Naive thymus-derived CD4-positive, alpha-beta T cell (primary cell): ENCODE measurements around the gene ZSCAN20. TPM values are rescaled to one million over a fixed set of nuclear protein-coding genes. Genes with fewer than 3 reads are reported as not detected.

Source experiments
- ATAC-seq: fragments of 150-1000 bp; cut with Tn5 transposase; 2 replicates; pipeline ENCODE4 v1.10.0; 2021; ENCODE audit warnings: mild to moderate bottlenecking, moderate library complexity
- CTCF ChIA-PET: fragments of 350-600 bp; sonication (Branson Sonifier 250); formaldehyde crosslinking; loops from one replicate; lab custom pipeline; 2021; ENCODE audit warnings: antibody characterized with exemption; lab: Charles Lee
- POLR2A ChIA-PET: fragments of 350-600 bp; sonication (Branson Sonifier 250); formaldehyde crosslinking; loops from one replicate; lab custom pipeline; 2021; ENCODE audit warnings: antibody characterized with exemption, inconsistent platforms; lab: Charles Lee
- DNase-seq, 9 donors: peaks; one replicate each; pipeline versions ENCODE4 v3.0.0 to v3.0.0-alpha.2; 2020 to 2022; ENCODE audit warnings: mixed read lengths in 1 of 9
- H3K27ac ChIP-seq: one replicate; pipeline ENCODE4 v1.7.0; 2013; ENCODE audit warnings: mild to moderate bottlenecking, low read depth, low read length, moderate library complexity
- H3K27me3 ChIP-seq, 2 donors: one replicate each; pipeline ENCODE4 v1.7.0; 2013; ENCODE audit warnings: low read length in 2 of 2, mild to moderate bottlenecking in 2 of 2, moderate library complexity in 2 of 2; ENCODE audit not compliant: control insufficient read depth in 2 of 2, insufficient read depth in 2 of 2
- H3K36me3 ChIP-seq, 3 experiments: 1 replicate in 2 of 3; 2 replicates in 1 of 3; pipeline ENCODE4 v1.7.0; 2013; ENCODE audit warnings: low read length in 3 of 3, mild to moderate bottlenecking in 3 of 3, moderate library complexity in 1 of 3; ENCODE audit not compliant: insufficient read depth in 3 of 3, control insufficient read depth in 2 of 3
- H3K4me1 ChIP-seq, 2 donors: one replicate each; pipeline ENCODE4 v1.7.0; 2013; ENCODE audit warnings: low read length in 2 of 2, mild to moderate bottlenecking in 2 of 2, moderate library complexity in 1 of 2; ENCODE audit not compliant: control insufficient read depth in 2 of 2, insufficient read depth in 2 of 2
- H3K4me3 ChIP-seq: 2 replicates; pipeline ENCODE4 v1.7.0; 2013; ENCODE audit warnings: mild to moderate bottlenecking, low read length
- H3K9me3 ChIP-seq, 3 experiments: 1 replicate in 2 of 3; 2 replicates in 1 of 3; pipeline ENCODE4 v1.7.0; 2013; ENCODE audit warnings: low read length in 3 of 3; ENCODE audit not compliant: control insufficient read depth in 2 of 3
- H3K27ac Mint-ChIP-seq, 9 donors: one replicate each; pipeline ENCODE4 v1.8.0; 2020 to 2022; ENCODE audit warnings: mixed read lengths in 9 of 9, mild to moderate bottlenecking in 8 of 9, moderate library complexity in 5 of 9, inconsistent platforms in 2 of 9
- H3K27me3 Mint-ChIP-seq, 5 donors: one replicate each; pipeline ENCODE4 v1.8.0; 2021 to 2022; ENCODE audit warnings: mixed read lengths in 5 of 5, mild to moderate bottlenecking in 1 of 5
- H3K36me3 Mint-ChIP-seq, 5 donors: one replicate each; pipeline ENCODE4 v1.8.0; 2020 to 2022; ENCODE audit warnings: mixed read lengths in 5 of 5, mild to moderate bottlenecking in 3 of 5, inconsistent platforms in 1 of 5
- H3K4me1 Mint-ChIP-seq, 7 donors: one replicate each; pipeline ENCODE4 v1.8.0; 2020 to 2022; ENCODE audit warnings: mixed read lengths in 7 of 7, mild to moderate bottlenecking in 3 of 7, inconsistent platforms in 1 of 7
- H3K4me3 Mint-ChIP-seq, 10 donors: one replicate each; pipeline ENCODE4 v1.8.0; 2020 to 2022; ENCODE audit warnings: mild to moderate bottlenecking in 10 of 10, mixed read lengths in 10 of 10, moderate library complexity in 6 of 10, inconsistent platforms in 2 of 10
- H3K9me3 Mint-ChIP-seq, 11 donors: one replicate each; pipeline ENCODE4 v1.8.0; 2020 to 2022; ENCODE audit warnings: mixed read lengths in 11 of 11, mild to moderate bottlenecking in 4 of 11, inconsistent platforms in 1 of 11, moderate library complexity in 1 of 11
- intact Hi-C, 2 donors: fragments of 100-400 bp; cut with micrococcal nuclease; formaldehyde crosslinking; loops; one replicate each; pipeline ENCODE4 v1.15.1; 2023
- polyA plus RNA-seq, 2 donors: library from polyadenylated mRNA; unstranded; fragments of 300-500 nt; fragmentation: Illumina TruSeq; gene quantifications; one replicate each; pipeline ENCODE4 v1.2.3, GENCODE V29; 2021
- total RNA-seq, 6 experiments: library from RNA in 5 of 6; stranded (reverse) in 5 of 6; gene quantifications; 1 replicate in 5 of 6; 2 replicates in 1 of 6; pipeline ENCODE4 v1.2.3 and lab custom pipeline; 2021 to 2026

Gene ZSCAN20
- total and polyA plus RNA-seq, 7 experiments from 2014 or later, result 0.77 to 3.0 (median 1.6) TPM

GRCh38 chr1:33516891-33517567 is 44.6 kb downstream of the ZSCAN20 start:
- H3K4me1 ChIP-seq, result no peaks in the 10 kb centered on the region
- ChIA-PET POLR2A (no interaction called here), CTCF (no interaction called here)
- ATAC-seq (no peak), DNase-seq (no peak)
- H3K4me3 ChIP-seq, result no peak overlapping the region
- H3K9me3 ChIP-seq, result no peaks in the 10 kb centered on the region
- Mint-ChIP-seq H3K4me1 (peaks cover 0 to 2% (median 0%) of the 10 kb centered on the region in 7 donors), H3K9me3 (peaks cover 0 to 5% (median 0%) of the 10 kb centered on the region in 11 donors), H3K27ac (no peak overlapping the region), H3K36me3 (no peaks in the 10 kb centered on the region), H3K27me3 (peaks cover 0 to 32% (median 8%) of the 10 kb centered on the region in 5 donors), H3K4me3 (no peak overlapping the region)
- H3K36me3 ChIP-seq, result no peaks in the 10 kb centered on the region
- intact Hi-C loops, result no loop called here
- H3K27ac ChIP-seq, result no peak overlapping the region
- H3K27me3 ChIP-seq, result no peaks in the 10 kb centered on the region

- Mint-ChIP-seq H3K4me1 (peaks cover 0 to 2% (median 0%) of the 10 kb centered on the region in 7 donors), H3K4me3 (no peak overlapping the region), H3K9me3 (peaks cover 0 to 5% (median 0%) of the 10 kb centered on the region in 11 donors), H3K27me3 (peaks cover 5 to 39% (median 14%) of the 10 kb centered on the region in 5 donors), H3K36me3 (no peaks in the 10 kb centered on the region), H3K27ac (no peak overlapping the region)
- intact Hi-C loops, result no loop called here
- DNase-seq (no peak), ATAC-seq (no peak)
- CTCF ChIA-PET, result no interaction called here
- no peak overlapping the region for H3K27ac ChIP-seq
- H3K9me3 ChIP-seq, result no peaks in the 10 kb centered on the region
- no peaks in the 10 kb centered on the region for H3K27me3 ChIP-seq
- H3K4me3 ChIP-seq, result no peak overlapping the region
- no peaks in the 10 kb centered on the region for H3K36me3 ChIP-seq
- POLR2A ChIA-PET, result no interaction called here
- H3K4me1 ChIP-seq, result no peaks in the 10 kb centered on the region
These were observed 45.3 kb downstream of the ZSCAN20 start for GRCh38 chr1:33517596-33518250.

GRCh38 chr1:33519240-33519884 is 46.9 kb downstream of the ZSCAN20 start:
- no peaks in the 10 kb centered on the region for H3K4me1 ChIP-seq
- no peaks in the 10 kb centered on the region for H3K27me3 ChIP-seq
- ATAC-seq (no peak), DNase-seq (no peak)
- Mint-ChIP-seq H3K9me3 (no peaks in the 10 kb centered on the region), H3K27me3 (peaks cover 6 to 51% (median 24%) of the 10 kb centered on the region in 5 donors), H3K4me1 (peaks cover 0 to 2% (median 0%) of the 10 kb centered on the region in 7 donors), H3K36me3 (no peaks in the 10 kb centered on the region), H3K4me3 (no peak overlapping the region), H3K27ac (no peak overlapping the region)
- H3K36me3 ChIP-seq, result no peaks in the 10 kb centered on the region
- POLR2A ChIA-PET, result no interaction called here
- no peak overlapping the region for H3K27ac ChIP-seq
- H3K4me3 ChIP-seq, result no peak overlapping the region
- CTCF ChIA-PET, result no interaction called here
- intact Hi-C loops, result no loop called here
- no peaks in the 10 kb centered on the region for H3K9me3 ChIP-seq

GRCh38 chr1:33524586-33524985 is 52.1 kb downstream of the ZSCAN20 start:
- H3K9me3 ChIP-seq, result no peaks in the 10 kb centered on the region
- H3K4me3 Mint-ChIP-seq, result no peak overlapping the region
- no peak for ATAC-seq
- no peaks in the 10 kb centered on the region for H3K9me3 Mint-ChIP-seq
- H3K4me1 Mint-ChIP-seq, result no peaks in the 10 kb centered on the region
- no peaks in the 10 kb centered on the region for H3K36me3 ChIP-seq
- no peaks in the 10 kb centered on the region for H3K4me1 ChIP-seq
- no peak for DNase-seq
- no peaks in the 10 kb centered on the region for H3K36me3 Mint-ChIP-seq
- no peak overlapping the region for H3K27ac Mint-ChIP-seq
- ChIA-PET POLR2A (no interaction called here), CTCF (no interaction called here)
- intact Hi-C loops, result no loop called here
- no peaks in the 10 kb centered on the region for H3K27me3 ChIP-seq
- no peak overlapping the region for H3K27ac ChIP-seq
- peaks cover 10 to 57% (median 43%) of the 10 kb centered on the region in 5 donors for H3K27me3 Mint-ChIP-seq
- H3K4me3 ChIP-seq, result no peak overlapping the region

- no peak for DNase-seq
- Mint-ChIP-seq H3K27ac (no peak overlapping the region), H3K9me3 (peaks cover 0 to 3% (median 0%) of the 10 kb centered on the region in 11 donors), H3K36me3 (no peaks in the 10 kb centered on the region), H3K4me3 (no peak overlapping the region), H3K27me3 (peaks cover 11 to 64% (median 47%) of the 10 kb centered on the region in 5 donors), H3K4me1 (no peaks in the 10 kb centered on the region)
- intact Hi-C loops, result no loop called here
- ChIA-PET CTCF (no interaction called here), POLR2A (no interaction called here)
- H3K9me3 ChIP-seq, result no peaks in the 10 kb centered on the region
- no peak overlapping the region for H3K4me3 ChIP-seq
- H3K36me3 ChIP-seq, result no peaks in the 10 kb centered on the region
- H3K27ac ChIP-seq, result no peak overlapping the region
- ATAC-seq, result no peak
- no peaks in the 10 kb centered on the region for H3K27me3 ChIP-seq
- H3K4me1 ChIP-seq, result no peaks in the 10 kb centered on the region
These were observed 55.5 kb downstream of the ZSCAN20 start for GRCh38 chr1:33527934-33528333.

GRCh38 chr1:33529957-33530356 is 57.5 kb downstream of the ZSCAN20 start:
- Histone ChIP-seq H3K27ac (no peak overlapping the region), H3K4me1 (no peaks in the 10 kb centered on the region), H3K27me3 (no peaks in the 10 kb centered on the region), H3K4me3 (no peak overlapping the region), H3K9me3 (no peaks in the 10 kb centered on the region), H3K36me3 (no peaks in the 10 kb centered on the region)
- CTCF ChIA-PET, result no interaction called here
- intact Hi-C loops, result no loop called here
- peaks cover 0 to 3% (median 0%) of the 10 kb centered on the region in 11 donors for H3K9me3 Mint-ChIP-seq
- POLR2A ChIA-PET, result no interaction called here
- ATAC-seq (no peak), DNase-seq (no peak)
- peaks cover 11 to 55% (median 32%) of the 10 kb centered on the region in 5 donors for H3K27me3 Mint-ChIP-seq
- no peak overlapping the region for H3K4me3 Mint-ChIP-seq
- H3K4me1 Mint-ChIP-seq, result no peaks in the 10 kb centered on the region
- no peak overlapping the region for H3K27ac Mint-ChIP-seq
- no peaks in the 10 kb centered on the region for H3K36me3 Mint-ChIP-seq
